GM18507 (cell line): Measurements from ENCODE around the gene FBXL4.

Source experiments
- DNase-seq: peaks from one replicate; pipeline ENCODE4 v3.0.0; 2011; ENCODE audit warnings: low read depth; ENCODE audit not compliant: insufficient read length; ENCODE audit errors: extremely low spot score
- FAIRE-seq: peaks from 2 replicates; lab custom pipeline; 2011; peaks lifted over from hg19 to GRCh38; lab: Jason Lieb, UNC

Gene FBXL4

GRCh38 chr6:98947411-98948292 is at the start of gene FBXL4:
Gene FBXL4 (minus strand): TSS chr6:98947946. CDS start chr6:98926988, 20,958 bp downstream.
- FAIRE-seq = peak; percentile 65
- peak; percentile 71 for DNase-seq

GRCh38 chr6:98995116-98995515 is 47.4 kb upstream of the FBXL4 start:
- FAIRE-seq (no peak), DNase-seq (no peak)

DNA sequence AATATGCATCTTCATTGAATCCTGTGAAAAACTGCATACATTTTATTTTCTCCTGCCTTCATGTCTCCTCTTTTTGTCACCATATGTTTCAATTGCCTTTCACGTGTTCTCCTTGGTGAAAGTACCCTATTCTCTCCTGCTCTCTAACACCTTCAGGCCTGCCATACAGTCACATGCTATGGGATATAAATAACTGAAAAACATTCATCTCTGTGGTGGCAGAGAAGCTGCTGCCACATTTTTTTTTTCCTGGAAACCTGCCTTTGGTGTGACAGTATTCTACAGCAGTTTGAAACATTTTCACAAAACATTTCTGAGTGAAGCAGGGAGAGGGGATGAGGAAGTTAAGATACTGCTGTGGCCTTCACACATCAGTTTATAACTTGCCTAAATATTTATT is 44.8 kb upstream of the FBXL4 start:
- no peak for FAIRE-seq
- no peak for DNase-seq

- FAIRE-seq = no peak
- no peak for DNase-seq
These were observed 38.4 kb upstream of the FBXL4 start for GRCh38 chr6:98986071-98986615.

DNA sequence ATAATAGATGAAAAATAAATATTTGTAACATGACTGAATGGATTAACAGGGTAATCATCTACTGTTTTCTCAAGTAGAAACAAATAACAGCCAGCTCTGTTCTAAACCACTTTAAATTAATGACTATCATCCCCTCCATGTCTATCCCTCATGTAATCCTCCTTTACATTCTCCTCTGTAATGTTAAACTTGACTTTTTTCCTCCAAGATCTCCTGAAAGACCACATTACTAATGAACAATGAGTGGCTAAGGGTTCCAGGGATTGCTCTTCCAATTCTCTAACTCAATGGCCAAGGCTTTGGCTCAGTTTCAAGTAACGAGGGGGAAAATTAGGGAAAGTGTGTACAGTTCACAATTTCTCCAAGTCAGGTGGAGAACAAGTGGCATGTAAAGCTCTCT is 37.6 kb upstream of the FBXL4 start:
- FAIRE-seq (no peak), DNase-seq (no peak)

- FAIRE-seq (no peak), DNase-seq (no peak)
These were observed 36.4 kb upstream of the FBXL4 start for GRCh38 chr6:98984121-98984520.

DNA sequence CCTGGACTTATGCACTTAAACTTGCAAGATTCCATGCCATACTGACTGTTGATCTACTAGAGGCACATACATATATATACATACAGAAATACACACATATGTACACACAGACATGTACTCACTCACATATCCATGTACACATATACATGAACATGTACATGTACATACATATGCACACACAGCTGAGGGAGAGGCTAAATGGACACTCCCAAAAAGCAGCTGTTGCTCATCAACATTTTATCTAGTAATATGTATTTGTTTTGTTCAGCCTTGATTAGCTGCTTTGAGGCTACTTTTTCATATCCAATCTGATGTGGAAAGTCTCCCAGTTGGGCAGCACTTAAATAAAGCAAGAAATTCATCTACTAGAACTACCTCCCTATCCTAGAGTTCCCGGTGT is 33.7 kb upstream of the FBXL4 start:
- DNase-seq = no peak
- no peak for FAIRE-seq

DNA sequence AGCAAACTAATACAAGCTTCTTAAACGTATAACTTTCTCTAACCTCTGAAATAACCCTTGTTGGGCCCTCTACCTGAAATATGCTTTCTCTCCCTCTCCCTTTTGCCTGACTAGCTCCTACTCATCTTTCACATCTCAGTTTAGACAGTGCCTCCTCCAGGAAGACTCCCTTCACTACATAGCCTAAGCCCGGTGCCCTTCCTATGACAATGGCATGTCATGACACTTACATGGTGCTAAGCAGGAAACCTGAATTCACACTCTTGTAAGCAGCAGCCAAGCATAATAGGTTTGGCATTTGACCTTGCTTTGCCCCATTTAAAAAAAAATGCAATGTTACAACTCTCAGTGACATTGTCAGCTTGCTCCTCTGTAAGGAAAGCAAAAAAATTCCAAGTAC is 33.1 kb upstream of the FBXL4 start:
- no peak for FAIRE-seq
- DNase-seq = no peak

- no peak for FAIRE-seq
- DNase-seq = no peak
These were observed 30.0 kb upstream of the FBXL4 start for GRCh38 chr6:98977671-98978292.

DNA sequence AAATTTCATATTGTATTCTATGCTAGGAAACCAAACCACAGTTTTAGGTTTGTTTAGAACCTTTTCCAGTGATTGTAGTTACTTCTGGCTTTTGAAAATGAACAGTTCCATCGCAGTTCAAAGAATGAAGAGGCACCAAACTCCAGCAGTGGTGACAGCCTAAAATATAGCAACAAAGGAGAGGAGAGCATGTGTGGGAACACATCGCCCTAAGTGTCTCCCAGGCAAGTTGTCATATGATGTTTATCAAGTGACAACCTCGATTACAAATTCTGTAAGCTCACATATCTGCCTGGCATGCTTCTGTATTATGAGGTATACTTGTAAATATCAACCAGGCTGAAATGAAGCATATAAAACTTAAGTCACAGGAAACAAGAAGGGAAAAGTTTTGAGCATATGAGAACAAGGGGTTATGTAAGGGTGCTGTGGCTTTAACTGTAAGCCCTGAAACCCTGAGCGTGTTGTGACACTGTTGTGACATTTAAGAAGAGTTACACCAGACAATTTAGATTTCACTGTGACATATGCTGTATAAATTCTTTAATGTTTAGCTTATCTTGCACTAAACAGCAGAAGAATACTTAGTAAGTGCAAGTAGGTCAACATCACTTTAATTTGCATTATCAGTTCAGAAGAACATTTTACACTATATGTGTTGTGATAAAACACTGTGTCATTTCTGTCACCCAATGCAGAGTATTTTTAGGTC is 29.1 kb upstream of the FBXL4 start:
- FAIRE-seq (no peak), DNase-seq (no peak)

GRCh38 chr6:98975421-98975820 is 27.7 kb upstream of the FBXL4 start:
- DNase-seq = no peak
- no peak for FAIRE-seq

GRCh38 chr6:98974309-98974708 is 26.6 kb upstream of the FBXL4 start:
- DNase-seq (no peak), FAIRE-seq (no peak)

DNA sequence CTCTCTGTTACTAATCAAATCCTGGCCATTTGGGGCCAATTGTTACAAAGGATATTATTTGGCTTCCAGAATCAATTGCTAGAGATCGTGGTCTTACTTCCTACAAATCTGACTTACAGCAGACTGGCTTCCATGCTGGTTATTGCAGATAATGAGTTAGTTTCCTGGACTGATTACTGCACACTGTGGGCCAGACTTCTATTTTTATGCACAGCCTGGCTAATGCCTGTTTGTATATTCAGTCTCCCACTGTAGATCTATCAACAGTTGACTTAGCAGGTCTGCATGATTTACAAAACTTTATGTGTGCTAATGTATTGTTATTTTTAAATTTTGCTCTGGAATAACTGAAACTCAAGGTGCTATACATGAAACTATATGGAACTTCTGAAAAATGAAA is 25.8 kb upstream of the FBXL4 start:
- FAIRE-seq = no peak
- DNase-seq = no peak

- DNase-seq (no peak), FAIRE-seq (no peak)
These were observed 23.6 kb upstream of the FBXL4 start for GRCh38 chr6:98971303-98971702.

- FAIRE-seq (no peak), DNase-seq (no peak)
These were observed 22.7 kb upstream of the FBXL4 start for GRCh38 chr6:98970469-98970868.

DNA sequence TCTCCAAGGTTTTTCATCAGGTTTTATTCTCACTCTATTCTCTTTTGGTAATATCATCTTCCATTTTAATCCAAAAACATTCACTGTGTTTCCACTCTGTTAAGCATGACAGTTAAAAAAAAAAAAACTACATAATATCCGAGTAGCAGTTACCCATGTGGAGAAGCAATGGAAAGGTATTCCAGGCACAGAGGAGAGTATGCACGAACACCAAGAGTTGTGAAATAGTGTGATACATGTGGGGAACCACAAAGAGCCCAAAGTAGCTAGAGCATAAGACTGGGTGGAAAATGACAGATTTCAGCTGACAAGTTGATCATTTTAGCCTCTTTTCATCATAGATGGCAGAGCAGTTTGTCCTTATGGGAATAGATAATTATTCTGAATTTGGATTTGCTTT is 19.9 kb upstream of the FBXL4 start:
- DNase-seq (no peak), FAIRE-seq (no peak)

DNA sequence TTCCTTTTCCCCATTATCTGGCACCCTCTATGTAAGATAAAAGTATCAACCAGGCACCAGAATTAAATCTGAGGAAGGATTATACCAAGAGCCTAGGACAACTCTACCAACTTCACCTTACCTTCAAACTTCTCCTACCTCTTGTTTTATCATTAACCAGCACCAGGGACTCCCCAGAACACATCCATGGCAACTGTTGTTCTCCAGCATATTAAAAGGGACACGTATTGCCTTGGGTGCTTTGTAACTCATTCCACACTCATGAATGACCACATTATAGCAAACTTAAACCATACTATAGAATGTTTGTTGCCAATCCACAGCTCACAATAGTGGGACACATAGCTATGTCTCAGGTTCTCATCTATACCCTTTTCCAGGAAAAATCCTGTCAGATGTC is 11.9 kb upstream of the FBXL4 start:
- FAIRE-seq = no peak
- DNase-seq = no peak

DNA sequence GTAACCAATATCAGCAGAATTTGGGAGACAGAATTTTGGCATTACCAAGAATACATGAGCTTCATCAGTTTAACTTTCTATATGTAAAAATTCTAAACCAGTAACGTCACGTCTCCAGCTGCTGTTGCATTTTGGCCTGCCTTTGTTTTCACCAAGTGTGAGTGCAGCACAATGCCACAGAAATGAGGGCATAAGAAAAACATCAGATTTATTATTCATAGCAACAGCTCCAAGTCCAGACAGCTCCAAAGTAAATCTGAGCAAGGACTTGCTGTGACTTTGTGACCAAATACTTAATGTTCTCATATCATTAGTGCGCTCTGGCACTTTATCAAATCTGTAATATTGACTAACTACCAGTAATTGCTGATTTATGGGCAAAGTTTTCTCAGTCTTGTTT is 11.0 kb upstream of the FBXL4 start:
- DNase-seq (no peak), FAIRE-seq (no peak)

DNA sequence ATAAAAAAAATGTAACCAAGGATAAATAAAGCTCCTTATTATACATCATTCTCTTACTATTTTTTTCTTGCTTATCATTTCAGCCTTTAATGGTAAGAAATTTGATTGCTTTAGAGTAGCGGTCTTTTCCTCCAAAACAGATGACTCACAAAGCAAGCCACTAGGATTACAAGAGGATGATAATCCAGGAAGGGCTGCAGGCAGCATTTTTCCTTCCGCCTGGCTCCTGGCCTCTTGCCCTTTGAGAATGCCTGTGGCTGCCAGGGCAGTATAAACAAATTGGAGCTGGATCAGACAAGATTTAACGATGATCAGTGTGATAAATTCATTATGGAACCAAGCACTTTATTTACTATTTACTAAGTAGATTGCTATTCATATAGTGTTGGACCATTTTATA is 9.7 kb upstream of the FBXL4 start:
- DNase-seq (no peak), FAIRE-seq (no peak)

- no peak for FAIRE-seq
- DNase-seq = no peak
These were observed 1.8 kb upstream of the FBXL4 start for GRCh38 chr6:98949589-98949988.
